GM18511 (cell line): ENCODE measurements around the gene ECHS1.
A peak's percentile ranks its signal among the peaks of the same experiment; 100 is the strongest.
"Not testable (repeated sequence)": the region's sequence is repeated elsewhere in the genome, so short reads cannot be mapped to it uniquely, and the experiment has no call there.

Experiments
- ATAC-seq: cut with Tn5 transposase; IDR thresholded peaks from one replicate; pipeline ENCODE4 v1.9.1; 2021; ENCODE audit warnings: mild to moderate bottlenecking, moderate library complexity; ENCODE audit not compliant: unreplicated experiment

ECHS1 gene

GRCh38 chr10:133326745-133327650 is 46.2 kb downstream of the ECHS1 start:
- no peak for ATAC-seq

- no peak for ATAC-seq
Measured at GRCh38 chr10:133326223-133326551, 47.0 kb downstream of the ECHS1 start.

GRCh38 chr10:133325440-133326222 is 47.5 kb downstream of the ECHS1 start:
- ATAC-seq, result no peak

GRCh38 chr10:133324857-133325260 is 48.3 kb downstream of the ECHS1 start:
- no peak for ATAC-seq

GRCh38 chr10:133324198-133324792 is 48.9 kb downstream of the ECHS1 start:
- peak; percentile 49 for ATAC-seq

- not testable (repeated sequence) for ATAC-seq
Measured at GRCh38 chr10:133322064-133322709, 51.0 kb downstream of the ECHS1 start.

- not testable (repeated sequence) for ATAC-seq
Measured at GRCh38 chr10:133320852-133321422, 52.2 kb downstream of the ECHS1 start.

GRCh38 chr10:133318494-133319127 is 54.5 kb downstream of the ECHS1 start:
- ATAC-seq, result peak; percentile 97

- ATAC-seq, result no peak
Measured at GRCh38 chr10:133316732-133317131, 56.4 kb downstream of the ECHS1 start.

GRCh38 chr10:133316266-133316665 is 56.9 kb downstream of the ECHS1 start:
- ATAC-seq, result no peak

GRCh38 chr10:133315847-133316246 is 57.3 kb downstream of the ECHS1 start:
- ATAC-seq, result no peak

- ATAC-seq, result no peak
Measured at GRCh38 chr10:133314911-133315310, 58.2 kb downstream of the ECHS1 start.

- ATAC-seq, result no peak
Measured at GRCh38 chr10:133313192-133313591, 60.0 kb downstream of the ECHS1 start.

GRCh38 chr10:133312769-133313145 is 60.4 kb downstream of the ECHS1 start:
- no peak for ATAC-seq
